NCI-H1092 (cell line): ENCODE results near the gene HMCN2.
"Not testable (repeated sequence)": the region's sequence is repeated elsewhere in the genome, so short reads cannot be mapped to it uniquely, and the experiment has no call there.

Experiments used
- DNase-seq: peaks from one replicate; lab custom pipeline; 2025; lab: John Stamatoyannopoulos, UW

The HMCN2 gene

GRCh38 chr9:130264414-130265350 lies 878 bp upstream of the HMCN2 start:
- DNase-seq, result no peak

- DNase-seq, result no peak
Observed at GRCh38 chr9:130266236-130267098, 907 bp downstream of the HMCN2 start.

DNA sequence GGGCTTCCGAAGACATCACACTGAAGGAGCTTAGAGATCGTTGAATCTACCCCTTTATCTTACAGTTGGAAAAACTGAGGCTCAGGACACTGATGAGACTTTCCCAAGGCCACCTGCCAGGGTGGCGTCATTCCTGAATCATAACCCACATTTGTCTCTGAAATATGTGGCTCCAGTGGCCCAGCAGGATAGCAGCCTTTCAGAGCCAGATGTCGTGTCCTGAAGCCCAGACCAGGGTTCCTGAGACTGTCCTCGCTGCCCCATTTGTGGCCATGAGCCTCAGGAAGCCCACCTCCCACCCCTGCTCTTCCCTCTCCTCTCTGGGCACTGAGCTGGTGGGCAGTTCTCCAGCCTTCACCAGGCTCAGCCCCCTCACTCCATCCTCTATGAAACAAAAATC lies 2.4 kb downstream of the HMCN2 start:
- no peak for DNase-seq

DNA sequence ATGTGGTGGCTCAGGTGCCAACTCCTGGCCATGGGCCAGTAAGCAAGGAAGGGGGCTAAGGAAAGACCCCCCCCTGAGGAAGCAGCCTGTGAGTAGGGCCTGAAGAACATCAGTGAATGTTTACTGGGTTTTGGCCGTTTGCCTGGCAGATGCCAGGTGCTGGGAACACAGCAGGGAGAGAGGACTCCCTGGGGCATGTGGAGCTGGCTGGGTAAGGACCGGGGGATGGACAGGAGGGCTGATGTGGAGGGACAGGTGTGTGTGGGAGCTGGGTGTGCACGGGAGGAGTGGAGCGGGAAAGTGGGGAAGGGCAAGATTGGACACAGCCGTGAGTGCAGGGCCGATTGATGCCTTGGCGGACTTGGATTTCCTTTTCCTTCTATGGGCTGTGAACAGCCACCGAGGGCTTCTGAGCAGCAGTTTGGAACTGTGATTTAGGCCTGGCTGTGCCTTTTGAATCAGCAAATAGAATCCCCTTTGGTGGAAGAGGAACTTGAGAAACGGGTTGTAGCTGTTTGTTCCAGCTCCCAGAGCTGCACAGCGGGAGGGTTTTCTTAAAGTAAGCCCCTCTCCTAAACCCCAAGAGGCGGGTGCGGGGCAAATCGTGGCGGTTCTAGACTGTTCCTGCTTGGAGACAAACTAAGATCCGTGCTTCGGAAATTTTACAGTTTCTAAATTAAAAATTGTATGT lies 3.1 kb downstream of the HMCN2 start:
- DNase-seq, result peak; percentile 83

DNA sequence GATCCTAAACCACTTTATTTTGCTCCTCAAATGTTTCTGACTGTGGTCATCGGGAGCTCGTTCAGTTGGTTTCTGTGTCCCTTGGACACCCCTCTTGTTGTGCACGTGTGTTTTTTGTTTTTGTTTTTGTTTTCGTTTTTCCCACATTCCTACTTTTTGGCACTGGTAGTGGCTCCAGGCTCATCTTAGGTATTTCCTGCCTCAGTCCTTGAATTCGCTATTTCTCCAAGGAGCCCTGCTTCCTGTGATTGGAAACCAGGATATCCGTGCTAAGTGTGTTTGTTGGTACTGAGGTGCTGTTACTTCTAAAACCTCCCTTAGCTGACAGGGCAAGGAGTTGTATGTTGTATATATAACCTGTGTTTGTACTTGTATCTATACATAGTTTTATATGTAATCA lies 5.9 kb downstream of the HMCN2 start:
- DNase-seq, result no peak

DNA sequence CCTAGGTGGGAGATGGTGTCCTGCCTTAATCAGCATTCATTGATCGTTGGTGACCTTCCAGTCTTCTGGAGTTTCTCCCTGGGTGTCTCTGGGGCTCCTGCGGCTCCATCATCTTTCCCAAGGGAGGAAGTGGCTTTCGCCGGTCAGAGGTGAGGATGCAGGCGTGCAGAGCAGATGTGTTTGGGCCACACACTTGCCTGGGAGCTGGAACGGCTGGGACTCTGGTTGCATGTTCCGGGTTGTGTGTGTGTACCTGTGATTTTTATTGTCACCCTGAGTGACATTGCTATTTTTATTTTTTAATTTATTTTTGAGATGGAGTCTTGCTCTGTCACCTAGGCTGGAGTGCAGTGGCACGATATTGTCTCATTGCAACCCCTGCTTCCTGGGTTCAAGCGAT lies 9.6 kb downstream of the HMCN2 start:
- no peak for DNase-seq

- DNase-seq, result no peak
Observed at GRCh38 chr9:130276121-130276520, 10.6 kb downstream of the HMCN2 start.

DNA sequence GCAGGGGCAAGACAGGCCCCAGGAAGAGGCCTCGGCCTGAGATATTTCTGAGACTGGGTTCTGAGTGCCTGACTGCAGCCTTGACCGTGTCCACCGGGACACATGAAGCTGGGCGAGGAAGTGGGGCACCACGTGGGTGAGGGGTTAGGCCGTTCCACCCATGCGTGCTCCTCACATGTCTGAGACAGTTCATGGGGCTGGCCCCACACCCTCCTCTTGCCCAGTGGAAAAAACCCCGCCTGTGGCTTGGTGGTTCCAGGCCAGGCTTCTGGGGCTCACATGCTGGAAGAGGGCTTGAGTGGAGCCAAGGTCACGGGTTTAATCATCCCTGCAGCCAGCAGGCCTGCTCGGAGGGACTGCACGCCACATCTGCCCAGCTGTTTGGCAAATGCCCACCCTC lies 11.4 kb downstream of the HMCN2 start:
- DNase-seq, result no peak

DNA sequence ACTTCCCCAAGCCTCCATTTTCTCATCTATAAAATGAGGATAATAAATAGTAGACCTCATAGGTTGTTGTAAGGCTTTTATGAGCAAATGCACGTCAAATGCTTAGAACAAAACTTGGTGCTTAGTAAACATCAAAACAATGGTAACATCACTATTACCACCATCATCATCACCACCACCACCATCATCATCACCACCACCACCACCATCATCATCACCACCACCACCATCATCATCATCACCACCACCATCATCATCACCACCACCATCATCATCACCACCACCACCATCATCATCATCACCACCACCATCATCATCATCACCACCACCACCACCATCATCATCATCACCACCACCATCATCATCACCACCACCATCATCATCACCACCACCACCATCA lies 12.0 kb downstream of the HMCN2 start:
- DNase-seq, result not testable (repeated sequence)

DNA sequence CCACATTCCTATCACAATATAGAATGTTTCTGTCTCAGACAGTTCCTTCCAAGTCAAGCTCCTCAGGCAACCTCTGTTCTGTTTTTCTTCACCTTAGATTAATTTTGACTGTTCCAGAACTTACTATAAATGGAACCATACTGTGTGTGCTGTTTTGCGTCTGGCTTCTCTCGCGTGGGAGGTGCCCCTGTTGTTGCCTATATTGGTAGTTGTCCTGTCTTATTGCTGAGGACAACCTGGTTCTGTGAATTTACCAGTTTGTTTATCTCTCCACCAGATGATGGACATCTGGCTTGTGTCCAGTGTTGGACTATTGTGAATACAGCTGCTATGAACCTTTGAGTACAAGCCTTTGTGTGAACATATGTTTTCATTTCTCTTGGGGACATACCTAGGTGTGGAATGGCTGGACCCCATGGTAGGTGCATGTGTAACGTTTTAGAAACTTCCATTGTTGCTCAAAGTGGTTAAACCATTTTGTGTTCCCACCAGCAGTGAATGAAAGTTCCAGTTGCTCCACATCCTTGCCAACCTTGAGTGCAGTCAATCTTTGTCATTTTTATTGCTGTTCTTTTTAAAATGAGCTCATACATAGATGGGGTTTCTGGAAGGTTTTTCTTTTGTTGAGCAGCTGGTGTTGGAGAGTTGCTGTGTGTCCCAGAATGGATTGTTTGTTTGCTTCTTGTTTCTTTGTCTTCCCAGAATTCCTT lies 18.1 kb downstream of the HMCN2 start:
- DNase-seq, result no peak

DNA sequence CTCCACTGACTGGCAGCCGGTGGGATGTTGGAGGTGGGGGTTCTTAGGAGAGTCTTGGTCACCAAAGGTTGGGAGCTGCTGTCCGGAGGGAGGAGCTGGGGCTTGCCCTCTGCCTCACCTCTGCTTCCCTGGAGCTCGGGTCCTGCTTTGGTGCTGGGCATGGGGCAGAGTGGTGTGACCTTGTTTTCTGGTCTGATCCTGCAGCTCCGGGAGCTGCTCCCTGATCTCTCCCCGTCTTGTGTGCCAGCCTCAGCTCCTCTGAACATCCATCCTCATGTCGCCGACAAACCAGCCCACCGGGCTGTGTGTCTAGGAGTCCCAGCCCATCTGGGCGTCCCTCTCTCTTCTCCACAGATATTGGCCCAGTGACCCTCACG lies 18.7 kb downstream of the HMCN2 start:
- DNase-seq, result no peak

DNA sequence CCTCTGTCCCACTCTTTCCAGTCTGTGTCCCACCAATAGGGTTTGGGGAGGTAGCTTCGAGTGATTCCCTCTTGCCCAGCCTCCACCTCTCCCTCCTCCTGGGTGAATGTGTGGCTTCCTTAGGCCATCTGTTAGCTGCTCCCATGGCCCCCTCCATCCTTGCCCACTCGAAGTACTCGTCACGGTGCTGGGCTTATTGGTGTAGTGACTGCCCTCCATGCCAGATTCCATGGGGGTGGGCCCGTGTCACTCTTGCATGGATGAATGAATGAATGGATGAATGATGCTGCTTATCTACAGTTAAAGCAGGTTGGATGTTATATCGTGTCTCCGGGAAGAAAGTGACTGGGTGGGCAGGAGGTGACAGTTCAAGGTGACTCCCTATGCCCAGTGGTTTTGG lies 19.1 kb downstream of the HMCN2 start:
- no peak for DNase-seq

- no peak for DNase-seq
Observed at GRCh38 chr9:130285271-130285670, 19.7 kb downstream of the HMCN2 start.

GRCh38 chr9:130286072-130286770 lies 20.7 kb downstream of the HMCN2 start:
- DNase-seq, result no peak

GRCh38 chr9:130286781-130287428 lies 21.3 kb downstream of the HMCN2 start:
- DNase-seq, result no peak

DNA sequence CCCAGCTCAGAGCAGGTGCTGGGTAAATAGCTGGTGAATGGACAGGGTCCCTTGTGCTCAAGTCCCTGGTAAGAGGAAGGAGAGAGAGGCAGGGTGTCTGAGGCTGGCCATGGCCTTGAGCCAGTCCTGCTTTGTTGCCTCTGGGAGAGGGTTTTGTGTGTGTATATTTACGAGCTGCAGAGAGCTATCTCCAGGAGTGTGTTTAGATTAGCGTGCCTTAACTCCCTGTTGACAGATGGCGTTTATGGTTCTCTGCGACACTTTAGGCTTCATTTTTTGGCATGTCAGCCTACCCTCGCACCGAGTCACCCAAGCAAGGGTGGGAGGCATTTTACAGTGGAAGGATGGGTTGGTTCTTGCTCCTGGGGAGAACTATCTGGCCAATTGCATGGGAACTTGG lies 22.2 kb downstream of the HMCN2 start:
- peak; percentile 91 for DNase-seq

- no peak for DNase-seq
Observed at GRCh38 chr9:130288393-130288792, 22.8 kb downstream of the HMCN2 start.

DNA sequence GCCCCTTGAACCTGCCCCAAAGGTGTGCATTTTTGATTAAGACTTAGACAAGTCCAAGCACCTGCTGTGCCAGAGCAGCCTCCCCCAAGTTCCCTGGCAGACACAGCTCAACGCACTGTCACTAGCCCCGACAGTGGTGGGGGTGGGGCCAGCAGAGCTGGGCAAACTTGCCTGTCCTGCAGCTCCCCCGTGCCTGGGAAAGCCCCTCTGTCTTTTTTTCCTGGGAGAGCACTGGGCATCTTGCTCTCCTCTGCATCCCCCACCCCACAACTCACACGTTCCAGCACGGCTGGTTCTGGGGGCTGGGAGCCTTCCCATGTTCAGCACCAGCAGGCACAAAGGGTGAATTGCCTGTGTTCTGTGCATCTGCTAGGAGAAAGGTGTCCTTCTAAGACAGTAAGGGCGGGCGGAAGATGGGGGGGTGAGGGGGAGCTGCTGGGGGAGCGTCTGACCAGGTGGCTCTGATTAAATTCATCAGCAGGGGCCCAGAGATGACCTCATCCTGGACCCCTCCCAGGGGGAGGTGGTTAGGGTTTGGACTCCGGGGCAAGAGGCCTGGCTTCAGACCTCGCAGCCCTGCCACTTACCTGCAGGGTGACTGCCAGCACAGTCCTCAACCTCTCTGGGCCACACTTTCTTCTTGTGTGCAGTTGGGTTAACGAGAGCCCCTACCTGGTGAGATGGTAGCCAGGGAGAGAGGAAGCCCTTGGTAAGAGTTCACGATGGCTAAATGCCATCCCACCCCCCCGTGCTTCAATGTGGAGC lies 23.5 kb downstream of the HMCN2 start:
- DNase-seq, result no peak

DNA sequence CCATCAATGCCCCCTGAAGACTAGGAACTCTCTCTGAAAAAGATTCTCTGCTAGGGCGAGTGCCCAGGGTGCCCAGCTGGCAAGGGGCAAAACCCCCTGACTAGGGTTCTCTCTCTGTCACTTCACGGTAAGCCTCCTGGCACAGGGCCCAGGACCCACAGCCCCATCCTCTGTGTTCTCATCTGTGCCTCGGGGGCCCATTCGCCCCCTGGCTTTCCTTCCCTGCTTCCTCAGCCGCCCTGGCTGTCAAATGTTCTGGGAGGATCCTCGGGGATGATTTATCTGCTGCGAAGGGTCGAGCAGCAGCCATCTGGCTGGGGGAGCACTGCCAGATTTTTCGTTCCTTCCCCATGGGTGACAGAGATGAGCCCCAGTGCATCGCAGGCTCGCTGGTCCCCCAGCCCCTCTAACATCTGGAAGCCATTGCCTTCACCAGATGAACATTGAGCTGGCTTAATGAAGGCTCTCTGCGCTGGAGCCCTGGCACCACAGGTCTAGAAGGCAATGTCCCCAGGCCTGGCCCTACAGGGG lies 24.2 kb downstream of the HMCN2 start:
- no peak for DNase-seq
